DMS53 (cell line): ENCODE measurements around the gene NUDT4.
"Not testable (repeated sequence)": the region's sequence is repeated elsewhere in the genome, so short reads cannot be mapped to it uniquely, and the experiment has no call there.

Experiments
- DNase-seq: peaks from one replicate; lab custom pipeline; 2025; lab: John Stamatoyannopoulos, UW

The NUDT4 gene

GRCh38 chr12:93429448-93429847 lies 51.7 kb downstream of the NUDT4 start:
- DNase-seq: peak; percentile 49

- DNase-seq: no peak
Measured at GRCh38 chr12:93429852-93430251, 52.1 kb downstream of the NUDT4 start.

- DNase-seq: no peak
Measured at GRCh38 chr12:93430280-93430679, 52.6 kb downstream of the NUDT4 start.

- not testable (repeated sequence) for DNase-seq
Measured at GRCh38 chr12:93432031-93432430, 54.3 kb downstream of the NUDT4 start.

- no peak for DNase-seq
Measured at GRCh38 chr12:93434256-93434865, 56.6 kb downstream of the NUDT4 start.

GRCh38 chr12:93438266-93439050 lies 60.7 kb downstream of the NUDT4 start:
- DNase-seq: no peak

- DNase-seq: no peak
Measured at GRCh38 chr12:93440043-93440835, 62.5 kb downstream of the NUDT4 start.

GRCh38 chr12:93441081-93441616 lies 63.4 kb downstream of the NUDT4 start:
- DNase-seq: peak; percentile 70

- peak; percentile 99 for DNase-seq
Measured at GRCh38 chr12:93441617-93442410, 64.1 kb downstream of the NUDT4 start, which contains the start of gene UBE2N. TSS of gene UBE2N (minus strand) at chr12:93441947. CDS start at chr12:93441884, 63 bp downstream.

- peak; percentile 61 for DNase-seq
Measured at GRCh38 chr12:93442411-93443340, 65.0 kb downstream of the NUDT4 start.

GRCh38 chr12:93443576-93443975 lies 65.9 kb downstream of the NUDT4 start:
- no peak for DNase-seq

- no peak for DNase-seq
Measured at GRCh38 chr12:93447555-93448290, 70.0 kb downstream of the NUDT4 start.

GRCh38 chr12:93448796-93449195 lies 71.1 kb downstream of the NUDT4 start:
- no peak for DNase-seq

GRCh38 chr12:93449277-93449676 lies 71.6 kb downstream of the NUDT4 start:
- no peak for DNase-seq

GRCh38 chr12:93451423-93452158 lies 73.9 kb downstream of the NUDT4 start:
- no peak for DNase-seq

GRCh38 chr12:93453633-93454032 lies 75.9 kb downstream of the NUDT4 start:
- no peak for DNase-seq

- DNase-seq: no peak
Measured at GRCh38 chr12:93456077-93456476, 78.4 kb downstream of the NUDT4 start.
